Measurements from ENCODE around the gene FAM186B.

Gene FAM186B

DNA sequence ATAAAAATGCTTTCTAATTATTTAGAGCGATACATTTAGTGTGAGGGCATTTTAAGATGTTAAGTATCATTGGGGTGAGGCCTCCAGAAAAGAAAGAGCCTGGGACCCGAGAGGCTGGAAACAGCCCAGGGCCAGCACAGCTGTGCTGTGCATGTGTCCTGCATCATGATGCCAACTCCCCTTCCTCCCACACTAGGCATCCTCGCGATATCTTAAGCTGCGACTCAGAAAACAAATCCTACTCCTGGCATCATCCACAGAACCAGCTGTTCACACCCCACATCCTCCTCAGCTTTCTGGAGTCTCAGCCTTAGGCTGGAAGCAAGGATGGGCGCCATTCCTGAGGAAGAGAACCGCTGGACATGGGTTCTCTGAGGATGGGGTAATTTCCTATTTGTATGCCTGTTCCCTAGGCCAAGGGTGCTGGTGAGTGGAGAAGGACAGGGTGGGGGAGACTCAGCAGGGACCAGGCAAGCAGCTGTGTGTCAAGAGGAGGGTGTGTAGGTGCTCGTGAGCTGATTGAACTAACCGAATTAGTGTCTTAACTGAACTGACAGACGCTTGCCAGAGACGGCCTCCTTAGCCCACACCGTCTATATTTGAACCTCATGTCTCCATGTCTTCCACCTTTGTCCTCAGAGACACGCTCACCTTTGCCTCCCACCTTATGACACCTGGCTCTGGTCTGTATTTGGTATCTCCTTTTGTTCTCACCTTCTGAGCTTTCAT, 21.9 kb downstream of the FAM186B start:
- DNase-seq (ENCODE audit: low read depth), result peak; percentile 52
- H3K4me3 ChIP-seq (ENCODE audit: control insufficient read depth, low read depth, low read length), result no peak overlapping the region
- TF ChIP-seq, protein P1, sequence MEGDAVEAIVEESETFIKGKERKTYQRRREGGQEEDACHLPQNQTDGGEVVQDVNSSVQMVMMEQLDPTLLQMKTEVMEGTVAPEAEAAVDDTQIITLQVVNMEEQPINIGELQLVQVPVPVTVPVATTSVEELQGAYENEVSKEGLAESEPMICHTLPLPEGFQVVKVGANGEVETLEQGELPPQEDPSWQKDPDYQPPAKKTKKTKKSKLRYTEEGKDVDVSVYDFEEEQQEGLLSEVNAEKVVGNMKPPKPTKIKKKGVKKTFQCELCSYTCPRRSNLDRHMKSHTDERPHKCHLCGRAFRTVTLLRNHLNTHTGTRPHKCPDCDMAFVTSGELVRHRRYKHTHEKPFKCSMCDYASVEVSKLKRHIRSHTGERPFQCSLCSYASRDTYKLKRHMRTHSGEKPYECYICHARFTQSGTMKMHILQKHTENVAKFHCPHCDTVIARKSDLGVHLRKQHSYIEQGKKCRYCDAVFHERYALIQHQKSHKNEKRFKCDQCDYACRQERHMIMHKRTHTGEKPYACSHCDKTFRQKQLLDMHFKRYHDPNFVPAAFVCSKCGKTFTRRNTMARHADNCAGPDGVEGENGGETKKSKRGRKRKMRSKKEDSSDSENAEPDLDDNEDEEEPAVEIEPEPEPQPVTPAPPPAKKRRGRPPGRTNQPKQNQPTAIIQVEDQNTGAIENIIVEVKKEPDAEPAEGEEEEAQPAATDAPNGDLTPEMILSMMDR (conservative IDR thresholded peaks at IDR 0.05; ENCODE audit: control insufficient read depth, insufficient read depth, low read depth, low read length), result no peak

DNA sequence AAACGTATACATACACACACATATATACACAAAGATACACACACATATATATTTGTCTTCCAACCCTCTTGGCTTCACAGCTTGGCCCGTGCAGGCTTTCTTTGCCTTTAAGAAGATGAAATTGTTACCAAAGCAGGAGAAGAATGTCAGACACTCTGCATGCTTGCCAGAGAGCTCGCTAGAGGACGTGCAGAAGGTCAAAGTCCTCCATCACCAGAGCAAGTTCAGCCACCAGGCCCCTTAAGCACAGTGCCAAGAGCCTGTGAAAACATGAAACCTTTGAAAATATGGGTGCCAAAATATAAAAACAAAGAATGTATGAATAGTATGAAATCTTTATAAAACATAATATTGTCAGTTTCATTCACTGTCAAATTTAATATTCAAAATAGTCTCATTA, 22.6 kb downstream of the FAM186B start:
- TF ChIP-seq, protein P1 (conservative IDR thresholded peaks at IDR 0.05; ENCODE audit: control insufficient read depth, insufficient read depth, low read depth, low read length), result no peak
- DNase-seq (ENCODE audit: low read depth), result no peak
- H3K4me3 ChIP-seq (ENCODE audit: control insufficient read depth, low read depth, low read length), result no peak overlapping the region

DNA sequence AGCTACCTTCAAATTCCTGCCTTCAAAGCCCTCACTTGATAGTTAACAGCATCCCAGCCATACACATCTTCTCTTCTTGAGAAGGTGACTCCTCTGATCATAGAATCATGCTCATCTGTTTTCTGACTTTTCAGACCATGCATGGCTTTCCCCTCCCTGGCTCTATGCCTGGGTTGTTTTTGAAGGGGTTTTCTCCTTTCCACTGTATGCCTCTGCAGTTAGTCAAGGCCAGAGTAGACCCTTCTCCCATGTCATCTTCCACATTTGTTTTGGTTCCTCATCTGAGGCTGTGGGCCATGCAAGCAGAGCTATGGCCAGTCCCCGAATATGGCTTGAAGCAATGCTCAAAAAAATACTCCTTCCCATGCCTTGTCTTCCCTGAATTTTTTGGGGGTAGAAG, 23.2 kb downstream of the FAM186B start:
- no peak overlapping the region for H3K4me3 ChIP-seq (ENCODE audit: control insufficient read depth, low read depth, low read length)
- no peak for DNase-seq (ENCODE audit: low read depth)
- TF ChIP-seq, protein P1 (conservative IDR thresholded peaks at IDR 0.05; ENCODE audit: control insufficient read depth, insufficient read depth, low read depth, low read length), result no peak

DNA sequence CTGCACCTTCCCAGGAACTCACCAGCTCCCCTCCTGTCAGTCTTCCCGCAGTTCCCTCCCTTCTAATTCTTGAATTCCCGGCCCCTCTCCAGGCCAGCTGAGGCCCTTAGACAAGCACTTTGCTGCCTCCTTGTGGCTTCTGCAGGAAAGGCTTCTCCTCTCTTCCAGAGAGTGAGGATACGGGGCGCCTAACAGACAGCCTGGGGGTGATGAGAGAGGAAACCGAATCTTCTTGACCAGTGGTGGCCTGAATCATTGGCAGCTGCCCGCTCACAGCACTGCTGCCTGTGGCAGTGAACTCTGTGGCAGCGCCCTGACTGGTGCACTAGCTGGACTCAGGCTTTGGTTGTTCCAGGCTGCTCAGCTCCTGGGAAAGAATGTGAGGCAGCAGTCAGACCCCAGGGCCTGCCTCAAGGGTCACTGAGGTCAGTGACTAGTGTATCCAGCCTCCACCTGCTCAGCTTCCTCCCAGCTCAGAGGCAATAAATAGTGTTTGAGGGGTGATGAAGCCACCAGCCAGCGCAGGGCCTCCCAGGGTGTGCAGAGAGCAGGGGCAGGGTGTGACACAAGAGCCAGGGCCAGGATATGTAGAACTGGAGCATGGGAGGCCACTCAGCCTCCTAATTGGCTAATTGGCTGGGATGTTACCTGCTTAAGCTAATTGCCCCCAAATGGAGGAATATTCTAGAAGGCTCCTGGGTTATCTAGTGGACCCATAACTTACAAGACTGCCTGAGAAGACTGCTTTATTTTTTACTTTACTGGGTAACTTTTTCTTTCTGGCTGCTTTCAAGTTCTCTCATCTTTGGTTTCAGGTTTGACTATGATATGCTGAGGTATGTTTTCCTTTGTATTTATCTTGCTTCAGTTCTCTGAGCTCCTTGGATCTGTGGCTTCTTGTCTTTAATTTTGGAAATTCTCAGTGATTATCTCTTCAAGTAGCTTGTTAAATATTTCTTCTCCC, 24.6 kb downstream of the FAM186B start:
- DNase-seq (ENCODE audit: low read depth), result peak; percentile 73
- no peak overlapping the region for H3K4me3 ChIP-seq (ENCODE audit: control insufficient read depth, low read depth, low read length)
- TF ChIP-seq, protein P1 (conservative IDR thresholded peaks at IDR 0.05; ENCODE audit: control insufficient read depth, insufficient read depth, low read depth, low read length), result peak; percentile 92

DNA sequence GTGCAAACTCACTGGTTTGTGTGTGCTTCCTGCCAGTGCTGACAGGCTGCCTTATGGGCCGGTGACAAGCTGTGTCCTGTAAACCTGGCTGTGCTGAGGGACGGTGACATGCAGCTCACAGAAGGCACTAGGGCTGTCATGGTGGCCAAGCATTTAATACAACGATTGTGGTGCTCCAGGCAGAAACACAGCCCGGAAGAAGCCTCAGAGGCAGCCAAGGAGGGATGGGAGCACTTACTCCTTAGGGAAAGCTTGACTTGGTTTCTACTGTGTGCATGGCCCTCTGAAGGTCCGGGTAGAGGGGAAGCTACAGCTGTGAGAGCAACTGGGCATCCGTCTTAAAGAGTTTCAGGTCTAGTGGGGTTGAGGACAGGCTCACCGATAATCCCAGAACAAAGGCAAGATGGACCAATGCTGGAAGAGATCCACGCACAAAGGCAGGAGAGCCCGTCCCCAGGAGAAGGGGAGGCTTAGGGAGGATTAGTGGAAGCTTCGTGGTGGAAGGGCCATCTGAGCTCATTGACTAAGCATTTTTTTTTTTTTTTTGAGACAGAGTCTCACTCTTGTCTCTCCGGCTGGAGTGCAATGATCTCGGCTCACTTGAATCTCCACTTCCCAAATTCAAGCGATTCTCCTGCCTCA, 26.8 kb downstream of the FAM186B start:
- TF ChIP-seq, protein P1 (conservative IDR thresholded peaks at IDR 0.05; ENCODE audit: control insufficient read depth, insufficient read depth, low read depth, low read length), result no peak
- DNase-seq (ENCODE audit: low read depth), result no peak
- H3K4me3 ChIP-seq (ENCODE audit: control insufficient read depth, low read depth, low read length), result no peak overlapping the region

DNA sequence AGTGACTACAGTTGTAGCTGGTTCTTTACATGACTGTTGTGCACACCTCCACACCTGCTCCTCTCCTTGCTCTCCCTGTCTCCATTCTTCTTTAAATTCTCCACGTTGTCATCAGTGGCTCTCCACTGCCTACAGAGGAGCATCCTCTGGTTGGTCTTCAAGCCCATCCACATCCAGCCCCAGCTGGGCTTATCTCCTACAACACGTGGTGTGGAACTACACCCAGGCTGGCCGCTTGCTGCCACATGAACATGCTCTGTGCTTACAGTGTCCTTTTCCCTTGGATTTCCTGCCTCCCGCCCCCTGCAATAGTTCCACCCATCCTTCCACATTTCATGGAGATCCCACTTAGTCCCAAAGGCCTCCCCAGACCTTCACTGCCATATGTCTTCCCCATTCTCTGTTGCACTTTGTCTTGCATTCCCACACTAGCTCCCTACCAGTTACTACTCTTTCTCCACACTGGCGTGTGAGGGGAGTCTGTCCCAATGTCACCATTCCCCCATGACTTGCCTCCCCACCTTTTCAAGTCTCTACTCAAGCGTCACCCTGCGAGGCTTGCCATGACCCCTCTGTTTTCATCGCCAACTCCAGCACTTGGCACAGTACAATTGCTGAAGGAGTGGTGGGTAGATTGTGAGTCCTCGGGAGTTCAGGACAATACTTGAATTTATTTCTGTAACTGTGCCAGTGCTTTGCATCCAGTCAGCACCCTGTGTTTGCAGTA, 27.7 kb downstream of the FAM186B start:
- no peak overlapping the region for H3K4me3 ChIP-seq (ENCODE audit: control insufficient read depth, low read depth, low read length)
- TF ChIP-seq, protein P1 (conservative IDR thresholded peaks at IDR 0.05; ENCODE audit: control insufficient read depth, insufficient read depth, low read depth, low read length), result no peak
- no peak for DNase-seq (ENCODE audit: low read depth)

Data from fibroblast of mammary gland (primary cell).